Epithelial cell of esophagus (primary cell): ENCODE measurements around the gene XCL2.
"Not testable (repeated sequence)": the region's sequence is repeated elsewhere in the genome, so short reads cannot be mapped to it uniquely, and the experiment has no call there.

Experiments
- DNase-seq: peaks from one replicate; pipeline ENCODE4 v3.0.0; 2010; ENCODE audit warnings: low read depth
- H3K4me3 ChIP-seq: 2 replicates; pipeline ENCODE4 v1.5.1; 2011; ENCODE audit warnings: mild to moderate bottlenecking, low read length, control low read depth
- CTCF ChIP-seq: IDR thresholded peaks from 2 replicates; pipeline ENCODE4 v1.5.1; 2011; ENCODE audit warnings: low read depth, mild to moderate bottlenecking, low read length, control low read depth, inconsistent platforms; ENCODE audit not compliant: insufficient read depth; ENCODE audit errors: missing control alignments

Gene XCL2

GRCh38 chr1:168555508-168556046 lies 11.8 kb upstream of the XCL2 start:
- no peak for DNase-seq
- no peak for TF ChIP-seq CTCF
- H3K4me3 ChIP-seq: no peak overlapping the region

GRCh38 chr1:168554603-168555483 lies 11.0 kb upstream of the XCL2 start:
- no peak for TF ChIP-seq CTCF
- no peak overlapping the region for H3K4me3 ChIP-seq
- DNase-seq: no peak

- no peak for DNase-seq
- no peak for TF ChIP-seq CTCF
These were observed 10.1 kb upstream of the XCL2 start for GRCh38 chr1:168553680-168554553.

GRCh38 chr1:168552961-168553360 lies 9.2 kb upstream of the XCL2 start:
- no peak overlapping the region for H3K4me3 ChIP-seq
- no peak for TF ChIP-seq CTCF
- DNase-seq: no peak

More at GRCh38 chr1:168553680-168554553, 10.1 kb upstream of the XCL2 start:
- H3K4me3 ChIP-seq: no peak overlapping the region

GRCh38 chr1:168551688-168552087 lies 7.9 kb upstream of the XCL2 start:
- TF ChIP-seq CTCF: no peak
- no peak for DNase-seq
- H3K4me3 ChIP-seq: no peak overlapping the region

GRCh38 chr1:168550971-168551370 lies 7.2 kb upstream of the XCL2 start:
- H3K4me3 ChIP-seq: no peak overlapping the region
- TF ChIP-seq CTCF: no peak
- no peak for DNase-seq

- DNase-seq, H3K4me3 ChIP-seq: not testable (repeated sequence)
These were observed 2.7 kb upstream of the XCL2 start for GRCh38 chr1:168546553-168546895.
